Fibroblast of pulmonary artery (primary cell): ENCODE results near the gene DDX24.

Experiments
- DNase-seq: peaks from one replicate; pipeline ENCODE4 v3.0.0-alpha.2; 2010; ENCODE audit warnings: low read depth
- H3K4me3 ChIP-seq: replicated peaks from 2 replicates; pipeline ENCODE4 v1.5.1; 2011; ENCODE audit warnings: low read depth, mild to moderate bottlenecking, control low read depth, low read length, moderate library complexity
- TF ChIP-seq, protein P1 (sequence below): IDR thresholded peaks from 2 replicates; pipeline ENCODE4 v1.5.1; 2011; ENCODE audit warnings: mild to moderate bottlenecking, control low read depth, low read length, inconsistent platforms; ENCODE audit errors: missing control alignments

DDX24 gene

GRCh38 chr14:94036313-94037167 lies 44.5 kb downstream of the DDX24 start:
- TF ChIP-seq, protein P1, sequence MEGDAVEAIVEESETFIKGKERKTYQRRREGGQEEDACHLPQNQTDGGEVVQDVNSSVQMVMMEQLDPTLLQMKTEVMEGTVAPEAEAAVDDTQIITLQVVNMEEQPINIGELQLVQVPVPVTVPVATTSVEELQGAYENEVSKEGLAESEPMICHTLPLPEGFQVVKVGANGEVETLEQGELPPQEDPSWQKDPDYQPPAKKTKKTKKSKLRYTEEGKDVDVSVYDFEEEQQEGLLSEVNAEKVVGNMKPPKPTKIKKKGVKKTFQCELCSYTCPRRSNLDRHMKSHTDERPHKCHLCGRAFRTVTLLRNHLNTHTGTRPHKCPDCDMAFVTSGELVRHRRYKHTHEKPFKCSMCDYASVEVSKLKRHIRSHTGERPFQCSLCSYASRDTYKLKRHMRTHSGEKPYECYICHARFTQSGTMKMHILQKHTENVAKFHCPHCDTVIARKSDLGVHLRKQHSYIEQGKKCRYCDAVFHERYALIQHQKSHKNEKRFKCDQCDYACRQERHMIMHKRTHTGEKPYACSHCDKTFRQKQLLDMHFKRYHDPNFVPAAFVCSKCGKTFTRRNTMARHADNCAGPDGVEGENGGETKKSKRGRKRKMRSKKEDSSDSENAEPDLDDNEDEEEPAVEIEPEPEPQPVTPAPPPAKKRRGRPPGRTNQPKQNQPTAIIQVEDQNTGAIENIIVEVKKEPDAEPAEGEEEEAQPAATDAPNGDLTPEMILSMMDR = peak; percentile 95
- DNase-seq = peak; percentile 74
- no peak overlapping the region for H3K4me3 ChIP-seq

GRCh38 chr14:94034886-94035285 lies 46.1 kb downstream of the DDX24 start:
- no peak for DNase-seq
- H3K4me3 ChIP-seq = no peak overlapping the region
- TF ChIP-seq, protein P1 = no peak

DNA sequence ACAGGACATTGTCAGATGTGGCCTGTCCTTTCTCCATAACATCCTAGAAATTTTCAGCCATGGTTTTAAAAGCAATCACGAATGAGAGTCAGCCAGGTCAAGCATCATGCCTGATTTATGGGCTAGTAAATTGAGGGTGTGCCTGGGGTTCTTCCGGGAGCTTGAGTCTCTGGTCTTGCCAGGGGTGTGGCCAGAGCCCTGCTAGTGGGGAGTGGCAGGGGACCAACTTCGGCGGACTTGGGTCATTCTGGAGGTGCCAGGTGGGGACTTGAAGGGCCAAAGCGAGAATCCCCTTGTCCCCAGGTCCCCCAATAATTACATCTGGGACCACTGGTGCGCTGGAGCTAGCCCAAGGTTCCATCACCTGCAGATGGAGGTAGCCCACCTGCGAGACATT lies 49.1 kb downstream of the DDX24 start:
- TF ChIP-seq, protein P1 = no peak
- no peak for DNase-seq
- H3K4me3 ChIP-seq = no peak overlapping the region

GRCh38 chr14:94031161-94031882 lies 49.7 kb downstream of the DDX24 start:
- no peak for DNase-seq
- TF ChIP-seq, protein P1 = no peak
- no peak overlapping the region for H3K4me3 ChIP-seq

DNA sequence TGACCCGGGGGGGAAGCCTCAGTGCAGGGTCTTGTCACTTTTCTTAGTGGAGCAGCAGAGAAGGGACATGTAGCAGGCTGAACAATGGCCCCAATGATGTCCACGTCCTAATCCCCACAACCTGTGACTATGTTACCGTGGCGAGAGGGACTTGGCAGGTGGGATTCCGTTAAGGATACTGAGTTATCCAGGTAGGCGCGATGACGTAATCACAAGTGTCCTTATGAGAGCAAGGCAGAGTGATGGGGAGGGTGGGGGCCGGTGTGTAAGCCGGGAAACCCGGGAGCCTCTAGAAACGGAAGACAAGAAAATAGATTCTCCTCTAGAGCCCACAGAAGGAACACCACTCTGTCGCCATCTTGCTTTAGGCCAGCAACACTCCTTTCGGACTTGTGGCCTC lies 50.4 kb downstream of the DDX24 start:
- DNase-seq = no peak
- TF ChIP-seq, protein P1 = no peak
- H3K4me3 ChIP-seq = no peak overlapping the region

DNA sequence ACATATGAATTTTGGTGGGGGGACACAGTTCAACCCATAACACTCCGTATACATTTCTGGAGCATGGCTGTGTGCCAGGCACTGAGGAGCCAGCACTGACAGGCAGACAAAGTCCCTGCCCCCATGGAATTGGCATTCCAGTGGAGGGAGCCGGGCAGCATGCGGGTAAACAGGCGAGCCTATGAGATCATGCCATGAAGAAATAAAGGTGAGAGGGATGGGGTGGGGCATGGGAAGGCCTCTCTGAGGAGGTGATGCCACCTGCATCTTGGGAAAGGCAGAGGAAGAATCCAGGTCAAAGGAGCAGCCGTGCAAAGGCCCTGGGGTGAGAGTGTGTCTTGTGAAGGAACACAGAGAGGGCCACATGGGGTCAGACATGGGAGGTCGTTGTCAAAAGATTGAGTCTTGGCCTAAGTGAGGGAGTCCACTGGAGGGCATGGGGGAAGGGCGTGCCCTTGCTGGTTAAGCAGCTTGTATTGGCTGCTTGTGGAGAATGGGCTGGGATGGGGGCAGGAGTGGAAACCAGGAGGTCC lies 51.3 kb downstream of the DDX24 start:
- no peak overlapping the region for H3K4me3 ChIP-seq
- DNase-seq = no peak
- TF ChIP-seq, protein P1 = no peak
